SU-DHL-6 (cell line): ENCODE measurements around the gene AOAH.

ENCODE experiments used
- CTCF ChIP-seq: fragments of 200-600 bp; sonication (generic); IDR thresholded peaks from one replicate; pipeline ENCODE4 v1.5.1; 2017; ENCODE audit warnings: antibody characterized with exemption, mild to moderate bottlenecking, low read length, moderate library complexity; ENCODE audit not compliant: insufficient read depth, poor library complexity, severe bottlenecking
- EZH2phosphoT487 ChIP-seq: fragments of 200-600 bp; sonication (generic), shearing (Covaris generic); conservative IDR thresholded peaks from 2 replicates; pipeline ENCODE4 v1.6.1; 2018; ENCODE audit warnings: mild to moderate bottlenecking, antibody characterized with exemption, low read length, moderate library complexity, mixed read lengths

GRCh38 chr7:36629351-36629750 is 94.9 kb downstream of the AOAH start:
- TF ChIP-seq CTCF = no peak
- no peak for TF ChIP-seq EZH2phosphoT487
